Activated T-helper 1 cell treated with anti-CD3 and anti-CD28 coated beads, Interleukin-2, amount 50 U/mL, for 16 hours (primary cell): ENCODE data around the gene MYEOV.

Experiments
- DNase-seq, 2 donors: peaks; one replicate each; pipeline ENCODE4 v3.0.0-alpha.2; 2020; ENCODE audit warnings: low read depth in 1 of 2, low spot score in 1 of 2

Gene MYEOV

DNA sequence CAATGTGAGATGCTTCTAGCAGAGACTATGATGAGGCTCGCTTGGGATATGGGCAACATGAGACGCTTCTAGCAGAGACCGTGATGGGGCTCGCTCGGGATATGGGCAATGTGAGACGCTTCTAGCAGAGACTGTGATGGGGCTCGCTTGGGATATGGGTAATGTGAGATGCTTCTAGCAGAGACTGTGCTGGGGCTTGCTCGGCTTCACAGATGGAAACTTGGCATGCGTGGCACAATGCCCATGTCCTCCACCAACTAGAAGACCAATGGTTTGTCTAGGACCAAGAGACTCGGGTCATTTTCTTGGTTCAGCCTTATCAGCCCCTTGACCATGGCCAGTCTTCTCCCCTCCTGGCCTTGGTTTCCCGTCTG is 7.1 kb downstream of the MYEOV start:
- DNase-seq, result no peak

GRCh38 chr11:69301455-69302401 is 7.8 kb downstream of the MYEOV start:
- no peak for DNase-seq

GRCh38 chr11:69302447-69303020 is 8.6 kb downstream of the MYEOV start:
- DNase-seq, result no peak

GRCh38 chr11:69303427-69303826 is 9.5 kb downstream of the MYEOV start:
- DNase-seq, result no peak

DNA sequence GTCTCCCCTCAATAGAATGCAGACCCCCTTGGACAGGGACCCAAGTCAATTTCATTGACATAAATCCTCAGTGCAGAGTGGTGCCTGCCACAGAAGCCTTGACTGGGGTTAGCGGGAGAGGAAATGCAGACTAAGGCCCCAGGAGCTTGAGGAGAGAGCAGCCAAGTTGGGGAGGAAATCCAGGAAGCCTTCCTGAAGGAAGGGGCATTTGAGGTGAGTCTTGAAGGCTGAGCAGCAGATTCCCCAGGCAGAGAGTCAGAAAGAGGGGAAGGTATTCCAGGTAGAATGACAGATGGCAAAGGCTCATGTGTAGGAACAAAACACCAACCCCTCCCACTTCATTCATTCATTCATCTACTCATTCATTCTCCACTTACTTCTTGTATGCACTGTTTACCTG is 10.3 kb downstream of the MYEOV start:
- no peak for DNase-seq

DNA sequence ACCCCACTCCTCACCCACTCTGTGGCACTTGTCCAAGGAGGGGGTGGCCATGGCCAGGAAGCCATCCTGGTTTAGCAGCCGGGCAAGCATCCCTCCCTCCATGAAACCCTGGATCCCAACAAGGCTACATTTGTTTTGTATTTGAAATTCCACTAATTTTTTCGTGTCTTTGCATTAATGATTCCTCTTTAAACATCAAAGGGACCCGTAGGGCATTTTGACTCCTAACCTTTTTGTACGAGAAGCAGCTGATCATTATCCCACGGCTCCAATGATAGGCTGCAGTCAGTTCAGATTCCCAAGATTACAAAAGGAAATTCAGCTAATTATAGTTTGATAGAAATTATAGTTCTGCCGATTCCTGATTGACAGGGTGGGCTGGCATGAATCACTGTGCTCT is 10.7 kb downstream of the MYEOV start:
- no peak for DNase-seq

- DNase-seq, result no peak
Observed at GRCh38 chr11:69305885-69306540, 12.1 kb downstream of the MYEOV start.

DNA sequence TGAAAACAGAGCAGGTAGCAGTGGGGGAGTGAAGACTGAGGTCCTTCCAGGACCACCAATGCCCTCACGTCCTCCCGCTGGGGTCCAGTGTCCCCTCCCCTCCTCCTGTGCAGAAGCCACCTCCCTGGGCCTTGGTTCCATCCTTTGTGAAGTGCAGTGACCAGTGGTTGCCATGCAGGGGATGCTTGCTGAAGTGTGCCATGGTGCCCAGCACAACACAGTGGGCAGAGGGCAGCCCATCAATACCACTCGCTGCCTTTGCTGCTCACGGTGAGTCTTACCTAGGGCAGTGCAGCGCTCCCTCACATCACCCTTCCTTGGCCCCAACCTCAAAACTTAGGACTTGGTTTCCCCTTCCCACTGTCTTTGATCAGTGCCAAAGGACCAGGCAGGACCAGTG is 12.9 kb downstream of the MYEOV start:
- no peak for DNase-seq

DNA sequence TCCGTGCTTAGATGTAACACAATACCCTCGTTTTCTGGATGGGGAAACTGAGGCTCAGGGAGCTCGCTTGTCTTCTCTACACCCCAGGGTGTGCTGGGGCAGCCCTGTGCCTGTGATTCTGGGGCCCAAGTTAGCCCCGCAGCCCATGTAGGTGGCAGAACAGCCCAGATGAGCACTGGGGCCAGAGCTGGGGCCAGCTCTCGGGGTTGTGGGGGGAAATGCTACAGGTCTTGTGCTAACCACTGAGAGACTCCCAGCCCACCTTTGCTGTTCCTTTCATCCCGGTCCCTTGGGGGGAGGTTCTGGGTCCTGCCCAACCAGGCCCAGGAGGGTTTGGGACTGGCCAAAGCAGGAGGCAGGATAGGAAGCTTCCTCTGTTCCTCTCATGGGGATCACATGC is 13.5 kb downstream of the MYEOV start:
- no peak for DNase-seq

DNA sequence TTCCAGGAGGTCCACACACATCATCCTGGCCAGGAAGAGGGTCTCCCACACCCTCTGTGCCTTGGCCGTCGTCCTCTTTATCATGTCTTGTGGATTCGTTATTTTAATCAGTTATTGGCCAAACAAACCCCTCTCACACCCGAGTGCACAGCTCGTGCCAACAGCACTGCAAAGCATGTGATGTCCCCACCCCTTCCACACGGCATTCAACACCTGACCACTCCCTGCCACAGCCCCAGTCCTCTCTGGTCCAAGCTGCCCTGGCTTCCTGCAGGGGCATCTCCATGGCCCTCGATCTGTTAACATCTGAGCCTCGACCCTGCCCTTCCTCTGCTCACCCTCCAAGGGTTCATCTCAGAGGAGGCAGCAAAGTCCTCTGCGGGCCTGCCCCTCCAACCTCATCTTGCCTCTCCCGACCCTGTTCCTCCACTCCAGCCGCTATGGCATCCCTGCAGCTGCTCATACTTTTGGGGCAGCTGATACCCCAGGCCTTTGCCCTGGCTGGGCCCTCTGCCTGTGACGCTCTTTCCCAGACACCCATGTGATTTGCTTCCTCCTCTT is 14.0 kb downstream of the MYEOV start:
- DNase-seq, result no peak

- no peak for DNase-seq
Observed at GRCh38 chr11:69308491-69308911, 14.5 kb downstream of the MYEOV start.

DNA sequence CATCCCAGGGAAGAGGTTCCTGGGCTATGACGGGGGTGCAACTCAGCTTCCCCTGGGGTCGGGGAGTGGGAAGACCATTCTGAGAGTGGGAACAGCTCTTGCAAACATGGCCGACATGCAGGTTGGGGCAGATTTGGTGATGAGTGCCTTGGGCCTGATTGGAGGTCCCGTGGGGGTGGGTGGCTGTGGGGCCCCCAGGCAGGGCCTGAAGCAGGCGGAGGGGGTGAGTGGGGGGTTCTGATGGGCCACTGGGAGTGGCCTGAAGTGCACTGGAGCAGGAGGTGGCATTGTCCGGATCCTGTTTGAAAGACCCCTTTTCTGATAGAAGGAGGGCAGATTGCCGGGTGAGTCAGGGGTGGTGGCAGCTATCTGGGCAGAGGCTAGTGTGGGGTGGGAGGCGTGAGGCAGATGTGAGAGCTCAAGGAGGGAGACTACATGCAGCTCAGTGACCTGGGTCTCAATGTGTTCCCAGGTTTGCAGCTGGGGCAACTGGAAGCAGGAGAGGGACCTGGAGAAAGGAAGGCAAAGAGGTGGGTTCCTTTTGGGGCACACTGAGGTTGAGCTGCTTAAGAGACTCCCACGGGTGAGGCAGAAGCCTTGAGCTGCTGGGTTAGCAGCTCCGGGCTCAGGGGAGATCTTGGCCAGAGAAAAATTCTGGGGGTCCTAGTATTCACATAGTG is 15.1 kb downstream of the MYEOV start:
- no peak for DNase-seq

- DNase-seq, result no peak
Observed at GRCh38 chr11:69309631-69310280, 15.8 kb downstream of the MYEOV start.

DNA sequence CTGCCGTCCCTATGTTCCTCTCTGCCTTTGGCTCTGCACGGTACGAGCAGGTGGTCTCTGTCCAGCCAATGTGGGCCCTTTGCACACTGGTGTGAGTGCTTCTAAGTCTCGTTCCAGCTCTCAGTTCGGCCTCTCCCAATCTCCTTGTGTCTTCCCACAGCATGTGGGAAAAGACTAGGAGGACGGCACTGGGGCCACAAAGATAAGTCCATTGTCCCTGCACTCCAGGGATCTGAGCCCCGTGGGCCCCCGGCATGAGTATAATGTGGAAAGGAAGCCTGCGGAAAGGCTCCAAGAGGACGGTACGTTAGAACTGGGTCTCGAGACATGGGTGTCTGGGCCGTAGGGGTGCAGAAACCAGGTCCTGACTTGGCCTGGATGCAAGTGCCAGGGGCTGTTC is 16.4 kb downstream of the MYEOV start:
- DNase-seq, result no peak

DNA sequence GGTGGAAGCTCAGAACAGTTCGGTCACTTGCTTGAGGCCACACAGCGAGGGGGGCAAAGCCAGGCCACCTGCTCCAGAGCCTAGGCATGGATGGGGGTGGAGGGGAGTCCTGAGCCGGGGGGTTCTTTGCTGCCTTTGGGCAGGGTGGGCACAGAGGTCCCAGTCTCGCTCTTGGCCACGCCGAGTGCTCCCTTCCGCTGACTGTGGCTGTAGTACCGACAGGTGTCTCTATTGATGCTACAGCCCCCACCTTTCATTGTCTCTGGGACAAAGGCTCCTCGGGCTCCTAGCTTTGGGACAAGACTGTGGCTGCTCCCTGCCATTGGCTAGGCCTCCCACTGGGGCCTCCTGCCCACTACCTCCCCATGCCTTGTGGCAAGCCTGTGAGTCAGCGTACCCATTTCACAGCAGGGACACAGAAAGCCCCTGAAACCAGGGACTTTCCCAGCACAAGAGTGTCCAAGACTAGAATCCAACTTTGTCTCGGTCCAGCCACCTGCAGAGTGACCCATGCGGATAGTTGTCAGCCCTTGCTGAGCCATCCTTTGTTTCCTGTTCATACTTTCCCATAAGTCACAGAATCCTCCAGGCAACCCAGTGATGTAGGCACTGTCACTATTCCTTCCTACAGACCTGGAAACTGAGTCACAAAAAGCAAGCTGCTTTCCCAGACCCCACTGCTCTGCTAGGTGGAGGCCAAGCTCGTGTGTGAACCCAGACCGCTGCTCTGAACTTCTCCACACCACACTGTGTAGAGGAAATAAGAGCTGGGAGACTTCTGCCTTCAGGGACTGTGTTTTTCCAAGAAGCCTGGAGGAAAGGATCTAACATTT is 17.2 kb downstream of the MYEOV start:
- DNase-seq, result no peak

GRCh38 chr11:69311767-69312385 is 17.9 kb downstream of the MYEOV start:
- DNase-seq, result no peak

GRCh38 chr11:69312453-69313404 is 18.8 kb downstream of the MYEOV start:
- no peak for DNase-seq

GRCh38 chr11:69313992-69314391 is 20.0 kb downstream of the MYEOV start:
- no peak for DNase-seq
